Gastroesophageal sphincter (tissue), 3 donors: ENCODE measurements around the gene MPPED1.

Experiments used
- CTCF ChIP-seq, 4 experiments: fragments of 200-600 bp in 2 of 4; fragments of 450-650 bp in 2 of 4; sonication (generic) in 1 of 4; IDR thresholded peaks; one replicate each; pipeline ENCODE4 v1.5.1; 2017 to 2019; ENCODE audit warnings: antibody characterized with exemption in 4 of 4, mild to moderate bottlenecking in 2 of 4, moderate library complexity in 2 of 4
- EP300 ChIP-seq: sonication (generic); formaldehyde crosslinking; IDR thresholded peaks from one replicate; pipeline ENCODE4 v1.6.1; 2017; ENCODE audit warnings: antibody characterized with exemption, mild to moderate bottlenecking
- POLR2A ChIP-seq, 2 donors: fragments of 450-650 bp; IDR thresholded peaks; one replicate each; pipeline ENCODE4 v1.6.1; 2017; ENCODE audit warnings: antibody characterized with exemption in 2 of 2, mild to moderate bottlenecking in 2 of 2, moderate library complexity in 1 of 2

- TF ChIP-seq CTCF (IDR thresholded peaks at IDR 0.05), result no peak
- TF ChIP-seq POLR2A (IDR thresholded peaks at IDR 0.05), result no peak
- no peak for TF ChIP-seq EP300
Measured at GRCh38 chr22:43471606-43472135, 59.9 kb downstream of the MPPED1 start.
